Astrocyte (in vitro differentiated cells and primary cell): ENCODE data around the gene ARMCX6.

Experiments used
- EZH2 ChIP-seq: IDR thresholded peaks from 2 replicates; pipeline ENCODE4 v1.6.1; 2012; ENCODE audit warnings: mild to moderate bottlenecking, low read length, inconsistent platforms; ENCODE audit not compliant: insufficient read depth
- TF ChIP-seq, protein P1 (sequence below): IDR thresholded peaks from 2 replicates; pipeline ENCODE4 v1.5.1; 2011; ENCODE audit warnings: low read depth, mild to moderate bottlenecking, inconsistent platforms, low read length, moderate library complexity; ENCODE audit not compliant: insufficient read depth

DNA sequence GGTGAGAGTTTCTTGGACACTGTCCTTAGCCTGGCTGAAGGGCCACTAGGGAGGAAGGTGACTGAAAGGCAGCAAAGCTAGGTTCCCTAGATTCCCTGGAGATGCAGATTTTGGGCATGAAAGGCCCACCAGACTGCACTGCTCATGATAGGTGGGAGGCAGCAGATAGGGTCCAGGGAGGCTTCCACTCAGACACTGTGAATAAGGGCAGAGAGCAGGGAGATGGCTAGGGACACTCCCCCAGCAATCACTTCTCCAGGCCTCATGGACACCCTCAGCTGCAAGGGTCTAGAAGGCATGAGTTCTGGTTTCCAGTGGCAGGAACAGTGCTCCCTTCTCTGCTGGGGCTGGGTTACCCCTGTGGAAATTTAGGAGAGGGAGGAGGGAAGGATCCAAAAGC is 21.8 kb upstream of the ARMCX6 start:
- TF ChIP-seq, protein P1, sequence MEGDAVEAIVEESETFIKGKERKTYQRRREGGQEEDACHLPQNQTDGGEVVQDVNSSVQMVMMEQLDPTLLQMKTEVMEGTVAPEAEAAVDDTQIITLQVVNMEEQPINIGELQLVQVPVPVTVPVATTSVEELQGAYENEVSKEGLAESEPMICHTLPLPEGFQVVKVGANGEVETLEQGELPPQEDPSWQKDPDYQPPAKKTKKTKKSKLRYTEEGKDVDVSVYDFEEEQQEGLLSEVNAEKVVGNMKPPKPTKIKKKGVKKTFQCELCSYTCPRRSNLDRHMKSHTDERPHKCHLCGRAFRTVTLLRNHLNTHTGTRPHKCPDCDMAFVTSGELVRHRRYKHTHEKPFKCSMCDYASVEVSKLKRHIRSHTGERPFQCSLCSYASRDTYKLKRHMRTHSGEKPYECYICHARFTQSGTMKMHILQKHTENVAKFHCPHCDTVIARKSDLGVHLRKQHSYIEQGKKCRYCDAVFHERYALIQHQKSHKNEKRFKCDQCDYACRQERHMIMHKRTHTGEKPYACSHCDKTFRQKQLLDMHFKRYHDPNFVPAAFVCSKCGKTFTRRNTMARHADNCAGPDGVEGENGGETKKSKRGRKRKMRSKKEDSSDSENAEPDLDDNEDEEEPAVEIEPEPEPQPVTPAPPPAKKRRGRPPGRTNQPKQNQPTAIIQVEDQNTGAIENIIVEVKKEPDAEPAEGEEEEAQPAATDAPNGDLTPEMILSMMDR, result no peak
- no peak for TF ChIP-seq EZH2
